HEK293 (cell line): ENCODE data around the gene COLQ.

Experiments
- CTCF ChIA-PET: fragments of 350-600 bp; formaldehyde crosslinking; extraction: SDS; loops from one replicate; lab custom pipeline; 2021; ENCODE audit warnings: antibody characterized with exemption; lab: Yijun Ruan, JAX
- POLR2A ChIA-PET: fragments of 300-600 bp; formaldehyde crosslinking; extraction: SDS; loops from one replicate; lab custom pipeline; 2020; ENCODE audit warnings: antibody characterized with exemption, inconsistent platforms; lab: Yijun Ruan, JAX
- H3K27ac ChIP-seq: fragments of 200-500 bp; sonication (Bioruptor generic); 2 replicates; pipeline ENCODE4 v1.5.1; 2014; ENCODE audit warnings: low read depth, low read length, control low read depth, inconsistent platforms; ENCODE audit errors: extremely low read depth
- H3K36me3 ChIP-seq, 2 experiments: fragments of 200-500 bp in 1 of 2; sonication (Bioruptor generic) in 1 of 2; 1 replicate in 1 of 2; 2 replicates in 1 of 2; pipeline ENCODE4 v1.5.1; 2014 to 2017; ENCODE audit warnings: inconsistent platforms in 2 of 2, low read length in 2 of 2; ENCODE audit not compliant: control insufficient read depth in 2 of 2, insufficient read depth in 1 of 2
- H3K4me1 ChIP-seq: fragments of 200-500 bp; sonication (Bioruptor generic); 2 replicates; pipeline ENCODE4 v1.5.1; 2014; ENCODE audit warnings: mild to moderate bottlenecking, low read length, inconsistent platforms; ENCODE audit not compliant: control insufficient read depth, insufficient read depth
- H3K4me3 ChIP-seq: 2 replicates; pipeline ENCODE4 v1.5.1; 2011; ENCODE audit warnings: low read depth, mild to moderate bottlenecking, control low read depth, low read length, moderate library complexity
- H3K9me3 ChIP-seq: fragments of 200-500 bp; sonication (Bioruptor generic); 2 replicates; pipeline ENCODE4 v1.5.1; 2014; ENCODE audit warnings: low read depth, low read length, inconsistent platforms; ENCODE audit not compliant: control insufficient read depth, insufficient read depth
- ATF2 ChIP-seq: fragments of 450-650 bp; formaldehyde crosslinking; IDR thresholded peaks from 2 replicates; pipeline ENCODE4 v1.5.1; 2016; ENCODE audit warnings: missing biosample characterization, missing genetic modification characterization, low read depth
- BCL11A ChIP-seq: fragments of 450-650 bp; formaldehyde crosslinking; IDR thresholded peaks from 2 replicates; pipeline ENCODE4 v1.5.1; 2016; ENCODE audit warnings: low read depth, missing biosample characterization, missing genetic modification characterization
- ELK4 ChIP-seq: IDR thresholded peaks from 2 replicates; pipeline ENCODE4 v1.6.1; 2011; ENCODE audit warnings: mild to moderate bottlenecking, low read depth, low read length, borderline replicate concordance
- KLF10 ChIP-seq: fragments of 450-650 bp; IDR thresholded peaks from 2 replicates; pipeline ENCODE4 v1.5.1; 2018; ENCODE audit warnings: missing biosample characterization, mild to moderate bottlenecking, missing genetic modification characterization
- SETDB1 ChIP-seq: IDR thresholded peaks from one replicate; pipeline ENCODE4 v1.6.1; 2017; ENCODE audit warnings: mild to moderate bottlenecking, low read length, moderate library complexity, mixed read lengths; ENCODE audit not compliant: insufficient read length
- SP2 ChIP-seq: fragments of 450-650 bp; formaldehyde crosslinking; IDR thresholded peaks from 2 replicates; pipeline ENCODE4 v1.5.1; 2016; ENCODE audit warnings: missing biosample characterization, missing genetic modification characterization
- ZBTB20 ChIP-seq: fragments of 450-650 bp; formaldehyde crosslinking; IDR thresholded peaks from 2 replicates; pipeline ENCODE4 v1.5.1; 2016; ENCODE audit warnings: missing biosample characterization, missing genetic modification characterization
- ZNF121 ChIP-seq: fragments of 450-650 bp; formaldehyde crosslinking; IDR thresholded peaks from 2 replicates; pipeline ENCODE4 v1.5.1; 2016; ENCODE audit warnings: missing biosample characterization, missing genetic modification characterization
- ZNF133 ChIP-seq: fragments of 450-650 bp; formaldehyde crosslinking; IDR thresholded peaks from 2 replicates; pipeline ENCODE4 v1.5.1; 2016; ENCODE audit warnings: missing biosample characterization, missing genetic modification characterization
- ZNF350 ChIP-seq: fragments of 450-650 bp; formaldehyde crosslinking; IDR thresholded peaks from 2 replicates; pipeline ENCODE4 v1.5.0; 2017; ENCODE audit warnings: missing biosample characterization, mild to moderate bottlenecking, missing genetic modification characterization
- ZNF426 ChIP-seq: fragments of 450-650 bp; formaldehyde crosslinking; IDR thresholded peaks from 2 replicates; pipeline ENCODE4 v1.5.1; 2017; ENCODE audit warnings: missing biosample characterization, missing genetic modification characterization, mild to moderate bottlenecking, inconsistent platforms, moderate library complexity
- ZNF433 ChIP-seq: fragments of 450-650 bp; formaldehyde crosslinking; IDR thresholded peaks from 2 replicates; pipeline ENCODE4 v1.5.1; 2016; ENCODE audit warnings: missing biosample characterization, missing genetic modification characterization, low read depth
- ZNF510 ChIP-seq: fragments of 450-650 bp; formaldehyde crosslinking; IDR thresholded peaks from 2 replicates; pipeline ENCODE4 v1.5.1; 2018; ENCODE audit warnings: mild to moderate bottlenecking, missing genetic modification characterization, missing biosample characterization; ENCODE audit not compliant: insufficient replicate concordance
- ZNF623 ChIP-seq: fragments of 450-650 bp; formaldehyde crosslinking; IDR thresholded peaks from 2 replicates; pipeline ENCODE4 v1.5.1; 2016; ENCODE audit warnings: missing biosample characterization, missing genetic modification characterization
- ZNF677 ChIP-seq: fragments of 450-650 bp; IDR thresholded peaks from 2 replicates; pipeline ENCODE4 v1.5.0; 2018; ENCODE audit warnings: missing biosample characterization, mild to moderate bottlenecking, missing genetic modification characterization, moderate library complexity
- ZNF692 ChIP-seq: fragments of 450-650 bp; formaldehyde crosslinking; IDR thresholded peaks from 2 replicates; pipeline ENCODE4 v1.5.1; 2016; ENCODE audit warnings: missing biosample characterization, missing genetic modification characterization
- ZNF707 ChIP-seq: fragments of 450-650 bp; formaldehyde crosslinking; IDR thresholded peaks from 2 replicates; pipeline ENCODE4 v1.5.1; 2016; ENCODE audit warnings: missing biosample characterization, missing genetic modification characterization
- ZNF776 ChIP-seq: fragments of 450-650 bp; formaldehyde crosslinking; IDR thresholded peaks from 2 replicates; pipeline ENCODE4 v1.5.0; 2017; ENCODE audit warnings: missing biosample characterization, missing genetic modification characterization, borderline replicate concordance
- ZXDB ChIP-seq: fragments of 450-650 bp; formaldehyde crosslinking; IDR thresholded peaks from 2 replicates; pipeline ENCODE4 v1.5.1; 2016; ENCODE audit warnings: missing biosample characterization, missing genetic modification characterization
- TF ChIP-seq, protein P1 (sequence below): fragments of 450-650 bp; formaldehyde crosslinking; IDR thresholded peaks from 2 replicates; pipeline ENCODE4 v1.5.0; 2017; ENCODE audit warnings: missing biosample characterization, missing genetic modification characterization, borderline replicate concordance

Gene COLQ

DNA sequence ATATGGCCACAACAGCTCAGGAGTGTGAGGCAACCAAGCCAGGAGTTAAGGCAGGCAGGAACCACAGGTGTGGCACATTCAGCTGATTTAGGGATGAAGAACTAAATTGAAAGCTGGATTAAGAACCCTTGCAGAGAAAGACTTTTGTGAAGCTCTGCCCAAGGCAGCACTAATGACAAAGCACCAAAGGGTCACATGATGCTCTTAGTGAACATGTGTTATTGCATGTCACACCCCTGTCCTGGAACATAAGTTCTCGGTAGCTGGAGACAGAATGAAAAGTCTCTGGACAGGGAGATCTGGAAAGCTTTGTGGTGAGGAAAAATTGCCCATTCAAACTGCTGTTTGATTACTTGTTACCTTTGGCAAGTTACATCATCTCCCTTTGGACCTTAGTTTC lies 90.9 kb downstream of the COLQ start:
- CTCF ChIA-PET, result interaction anchor here (0.6 to 2.1 kb wide), 6 partner anchors 23 to 478 kb away, joined by 3 to 9 read pairs (median 4); no protein-coding TSS in a partner anchor

GRCh38 chr3:15429080-15429479 lies 92.4 kb downstream of the COLQ start:
- peaks cover 19 to 47% of the 10 kb centered on the region in 2 experiments for H3K36me3 ChIP-seq
- H3K4me1 ChIP-seq, result 0 out of 2 replicates have a peak, but pooled peaks cover 5% of the 10 kb centered on the region
- POLR2A ChIA-PET, result no interaction called here
- H3K4me3 ChIP-seq, result peak overlapping the region; percentile 74
- no peak overlapping the region for H3K27ac ChIP-seq
- H3K9me3 ChIP-seq, result no peaks in the 10 kb centered on the region
- peak; percentile 85 for TF ChIP-seq ZNF121 (tag by site-specific recombination)
- no peak for TF ChIP-seq SETDB1
- no peak for TF ChIP-seq ZNF623
- no peak for TF ChIP-seq SP2 (tag by site-specific recombination)
- no peak for TF ChIP-seq ZNF433 (tag by site-specific recombination)
- TF ChIP-seq ZBTB20 (tag by site-specific recombination), result no peak
- TF ChIP-seq BCL11A (tag by site-specific recombination), result no peak
- TF ChIP-seq ZNF350 (tag by site-specific recombination), result no peak
- no peak for TF ChIP-seq ELK4
- CTCF ChIA-PET, result interaction anchor here (0.7 to 2.1 kb wide), 2 partner anchors 10 to 161 kb away, joined by 3 to 4 read pairs; no protein-coding TSS in a partner anchor

More for the DNA sequence above, 90.9 kb downstream of the COLQ start:
- no peak for TF ChIP-seq ZNF133 (tag by site-specific recombination)
- no peak for TF ChIP-seq ZNF692 (tag by site-specific recombination)
- no peak for TF ChIP-seq ZNF426 (tag by site-specific recombination)
- no peak for TF ChIP-seq ZNF707 (tag by site-specific recombination)
- no peak for TF ChIP-seq KLF10
- no peak for TF ChIP-seq ZNF677 (tag by site-specific recombination)
- TF ChIP-seq ZNF510 (tag by site-specific recombination), result no peak
- no peak for TF ChIP-seq ZNF776
- TF ChIP-seq SP2 (tag by site-specific recombination), result no peak
- TF ChIP-seq, protein P1, sequence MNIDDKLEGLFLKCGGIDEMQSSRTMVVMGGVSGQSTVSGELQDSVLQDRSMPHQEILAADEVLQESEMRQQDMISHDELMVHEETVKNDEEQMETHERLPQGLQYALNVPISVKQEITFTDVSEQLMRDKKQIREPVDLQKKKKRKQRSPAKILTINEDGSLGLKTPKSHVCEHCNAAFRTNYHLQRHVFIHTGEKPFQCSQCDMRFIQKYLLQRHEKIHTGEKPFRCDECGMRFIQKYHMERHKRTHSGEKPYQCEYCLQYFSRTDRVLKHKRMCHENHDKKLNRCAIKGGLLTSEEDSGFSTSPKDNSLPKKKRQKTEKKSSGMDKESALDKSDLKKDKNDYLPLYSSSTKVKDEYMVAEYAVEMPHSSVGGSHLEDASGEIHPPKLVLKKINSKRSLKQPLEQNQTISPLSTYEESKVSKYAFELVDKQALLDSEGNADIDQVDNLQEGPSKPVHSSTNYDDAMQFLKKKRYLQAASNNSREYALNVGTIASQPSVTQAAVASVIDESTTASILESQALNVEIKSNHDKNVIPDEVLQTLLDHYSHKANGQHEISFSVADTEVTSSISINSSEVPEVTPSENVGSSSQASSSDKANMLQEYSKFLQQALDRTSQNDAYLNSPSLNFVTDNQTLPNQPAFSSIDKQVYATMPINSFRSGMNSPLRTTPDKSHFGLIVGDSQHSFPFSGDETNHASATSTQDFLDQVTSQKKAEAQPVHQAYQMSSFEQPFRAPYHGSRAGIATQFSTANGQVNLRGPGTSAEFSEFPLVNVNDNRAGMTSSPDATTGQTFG (tag by site-specific recombination), result no peak
- TF ChIP-seq ZXDB (tag by site-specific recombination), result no peak
- TF ChIP-seq ATF2 (tag by site-specific recombination), result no peak
- no peak for TF ChIP-seq ELK4
- Histone ChIP-seq H3K4me1 (0 out of 2 replicates have a peak, but pooled peaks cover 5% of the 10 kb centered on the region), H3K9me3 (no peaks in the 10 kb centered on the region), H3K36me3 (peaks cover 26 to 50% of the 10 kb centered on the region in 2 experiments), H3K4me3 (no peak overlapping the region), H3K27ac (no peak overlapping the region)
- POLR2A ChIA-PET, result no interaction called here
